Thyroid gland (tissue), 4 donors: ENCODE results near the gene MBNL3.

Experiments used
- POLR2A ChIP-seq, 2 donors: fragments of 450-650 bp; IDR thresholded peaks; one replicate each; pipeline ENCODE4 v1.6.1; 2017; ENCODE audit warnings: antibody characterized with exemption in 2 of 2, mild to moderate bottlenecking in 2 of 2, moderate library complexity in 1 of 2
- TF ChIP-seq, protein P1 (sequence below), 6 experiments: fragments of 200-600 bp in 3 of 6; fragments of 450-650 bp in 3 of 6; sonication (generic) in 3 of 6; IDR thresholded peaks; one replicate each; pipeline ENCODE4 v1.5.1; 2016 to 2019; ENCODE audit warnings: antibody characterized with exemption in 6 of 6, mild to moderate bottlenecking in 2 of 6, inconsistent platforms in 1 of 6, moderate library complexity in 1 of 6

DNA sequence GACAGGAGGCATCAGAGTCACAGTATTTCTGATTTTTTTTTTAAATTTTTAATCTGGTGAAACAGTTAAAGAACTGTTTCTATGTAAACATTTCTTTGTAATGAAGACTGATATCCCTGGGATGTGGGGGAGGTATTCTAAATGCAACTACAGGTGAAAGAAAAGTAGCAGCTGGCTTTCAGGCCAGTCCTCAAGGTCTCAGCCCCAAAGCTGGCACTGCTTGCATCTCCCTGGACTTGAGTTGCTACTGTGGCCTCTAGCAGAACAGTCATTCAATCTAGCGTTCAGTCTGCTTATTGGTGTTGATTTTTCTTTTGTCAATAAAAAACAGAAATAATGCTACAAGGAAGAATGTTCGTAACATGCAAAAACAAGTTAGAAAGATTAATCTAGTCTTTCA, 4.9 kb downstream of the MBNL3 start:
- TF ChIP-seq, protein P1, sequence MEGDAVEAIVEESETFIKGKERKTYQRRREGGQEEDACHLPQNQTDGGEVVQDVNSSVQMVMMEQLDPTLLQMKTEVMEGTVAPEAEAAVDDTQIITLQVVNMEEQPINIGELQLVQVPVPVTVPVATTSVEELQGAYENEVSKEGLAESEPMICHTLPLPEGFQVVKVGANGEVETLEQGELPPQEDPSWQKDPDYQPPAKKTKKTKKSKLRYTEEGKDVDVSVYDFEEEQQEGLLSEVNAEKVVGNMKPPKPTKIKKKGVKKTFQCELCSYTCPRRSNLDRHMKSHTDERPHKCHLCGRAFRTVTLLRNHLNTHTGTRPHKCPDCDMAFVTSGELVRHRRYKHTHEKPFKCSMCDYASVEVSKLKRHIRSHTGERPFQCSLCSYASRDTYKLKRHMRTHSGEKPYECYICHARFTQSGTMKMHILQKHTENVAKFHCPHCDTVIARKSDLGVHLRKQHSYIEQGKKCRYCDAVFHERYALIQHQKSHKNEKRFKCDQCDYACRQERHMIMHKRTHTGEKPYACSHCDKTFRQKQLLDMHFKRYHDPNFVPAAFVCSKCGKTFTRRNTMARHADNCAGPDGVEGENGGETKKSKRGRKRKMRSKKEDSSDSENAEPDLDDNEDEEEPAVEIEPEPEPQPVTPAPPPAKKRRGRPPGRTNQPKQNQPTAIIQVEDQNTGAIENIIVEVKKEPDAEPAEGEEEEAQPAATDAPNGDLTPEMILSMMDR (IDR thresholded peaks at IDR 0.05), result no peak
- no peak for TF ChIP-seq POLR2A (IDR thresholded peaks at IDR 0.05)
